ENCODE results near the gene SLIRP.
"Not testable (repeated sequence)": the region's sequence is repeated elsewhere in the genome, so short reads cannot be mapped to it uniquely, and the experiment has no call there.

The SLIRP gene

GRCh38 chr14:77707724-77708408, at the start of gene SLIRP, which contains the start of gene ALKBH1:
TSS of gene SLIRP (plus strand) at chr14:77708103. CDS start at chr14:77708112, 9 bp downstream.
TSS of gene ALKBH1 (minus strand) at chr14:77708023. CDS start at chr14:77708004, 19 bp downstream.
- DNase-seq (ENCODE audit: low read depth), result peak; percentile 46

GRCh38 chr14:77659831-77660230, 48.1 kb upstream of the SLIRP start:
- no peak for DNase-seq (ENCODE audit: low read depth)

DNA sequence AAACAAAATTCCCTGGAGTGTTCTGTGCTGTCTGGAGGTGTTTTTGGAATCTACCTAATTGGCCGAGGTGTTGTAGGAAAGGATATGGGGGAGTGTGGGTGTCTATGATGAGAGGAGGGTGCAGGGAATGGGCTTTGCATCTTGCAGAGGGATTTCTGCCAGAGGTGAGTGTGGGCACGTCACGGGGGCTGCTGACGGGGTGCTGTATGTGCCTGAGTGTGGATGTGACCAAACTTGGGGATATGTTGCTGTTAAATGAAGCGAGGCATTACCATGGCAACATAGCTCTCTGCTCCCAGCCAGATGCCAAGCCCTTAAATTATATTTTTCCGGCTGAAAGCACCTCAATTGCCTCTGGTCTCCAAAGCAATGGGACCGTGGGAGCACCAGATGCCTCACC, 47.1 kb upstream of the SLIRP start:
- no peak for DNase-seq (ENCODE audit: low read depth)

DNA sequence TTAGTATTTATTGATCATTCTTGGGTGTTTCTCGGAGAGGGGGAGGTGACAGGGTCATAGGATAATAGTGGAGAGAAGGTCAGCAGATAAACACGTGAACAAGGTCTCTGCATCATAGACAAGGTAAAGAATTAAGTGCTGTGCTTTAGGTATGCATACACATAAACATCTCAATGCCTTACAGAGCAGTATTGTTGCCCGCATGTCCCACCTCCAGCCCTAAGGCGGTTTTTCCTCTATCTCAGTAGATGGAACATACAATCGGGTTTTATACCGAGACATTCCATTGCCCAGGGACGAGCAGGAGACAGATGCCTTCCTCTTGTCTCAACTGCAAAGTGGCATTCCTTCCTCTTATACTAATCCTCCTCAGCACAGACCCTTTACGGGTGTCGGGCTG, 46.3 kb upstream of the SLIRP start:
- not testable (repeated sequence) for DNase-seq (ENCODE audit: low read depth)

GRCh38 chr14:77663293-77663692, 44.6 kb upstream of the SLIRP start:
- DNase-seq (ENCODE audit: low read depth), result no peak

DNA sequence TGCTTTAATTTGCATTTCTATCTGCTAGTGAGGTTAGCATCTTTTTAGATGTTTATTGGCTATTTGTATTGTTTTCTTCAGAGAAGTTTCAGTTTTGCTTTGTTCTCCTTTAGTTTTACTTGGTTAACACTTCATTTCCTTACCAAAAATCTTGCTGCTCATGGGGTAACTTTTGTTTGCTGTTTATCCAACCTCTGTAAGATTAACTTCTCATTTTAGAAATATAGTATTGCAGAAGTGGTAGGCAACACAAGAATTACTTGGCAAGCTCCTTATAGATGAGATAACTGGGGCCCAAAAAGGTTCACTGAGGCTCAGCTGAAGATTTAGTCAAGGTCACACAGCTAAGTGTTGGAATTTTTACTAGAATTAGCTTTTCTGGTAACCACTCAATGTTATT, 40.6 kb upstream of the SLIRP start:
- DNase-seq (ENCODE audit: low read depth), result no peak

GRCh38 chr14:77673193-77673592, 34.7 kb upstream of the SLIRP start:
- no peak for DNase-seq (ENCODE audit: low read depth)

DNA sequence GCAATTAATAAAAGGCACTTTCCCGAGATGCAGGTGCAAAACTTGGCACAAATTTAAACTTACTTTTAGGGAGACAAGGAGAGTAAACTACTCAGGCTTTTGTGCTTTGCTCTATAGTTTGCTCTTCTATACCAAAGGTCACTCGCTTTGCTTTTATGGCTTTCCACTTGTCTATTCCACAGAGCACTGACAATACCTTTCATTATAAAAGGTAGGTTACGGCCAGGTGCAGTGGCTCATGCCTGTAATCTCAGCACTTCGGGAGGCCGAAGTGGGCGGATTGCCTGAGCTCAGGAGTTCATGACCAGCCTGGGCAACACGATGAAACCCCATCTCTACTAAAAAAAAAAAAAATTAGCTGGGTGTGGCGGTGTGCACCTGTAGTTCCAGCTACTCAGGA, 33.0 kb upstream of the SLIRP start:
- DNase-seq (ENCODE audit: low read depth), result no peak

GRCh38 chr14:77681196-77682157, 26.4 kb upstream of the SLIRP start:
- no peak for DNase-seq (ENCODE audit: low read depth)

GRCh38 chr14:77682158-77682553, 25.7 kb upstream of the SLIRP start:
- DNase-seq (ENCODE audit: low read depth), result no peak

DNA sequence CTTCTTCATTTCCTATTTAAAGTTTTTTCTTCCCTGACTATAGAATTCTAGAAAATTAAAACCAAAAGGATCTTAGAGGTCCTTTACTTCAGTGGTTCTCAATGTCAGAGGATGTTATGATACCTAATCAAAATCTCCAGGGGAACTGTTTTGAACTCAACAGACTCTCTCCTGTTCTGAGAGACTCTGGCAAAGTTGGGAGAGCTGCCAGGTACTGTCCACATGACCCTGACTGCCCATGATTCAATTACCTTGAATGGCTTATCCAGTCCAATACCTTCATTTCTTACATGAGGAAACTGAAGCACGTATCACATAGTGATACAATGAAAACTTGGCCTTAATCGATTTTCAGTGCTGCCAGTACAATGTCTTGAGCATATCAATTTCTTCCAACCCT, 16.6 kb upstream of the SLIRP start:
- DNase-seq (ENCODE audit: low read depth), result no peak

DNA sequence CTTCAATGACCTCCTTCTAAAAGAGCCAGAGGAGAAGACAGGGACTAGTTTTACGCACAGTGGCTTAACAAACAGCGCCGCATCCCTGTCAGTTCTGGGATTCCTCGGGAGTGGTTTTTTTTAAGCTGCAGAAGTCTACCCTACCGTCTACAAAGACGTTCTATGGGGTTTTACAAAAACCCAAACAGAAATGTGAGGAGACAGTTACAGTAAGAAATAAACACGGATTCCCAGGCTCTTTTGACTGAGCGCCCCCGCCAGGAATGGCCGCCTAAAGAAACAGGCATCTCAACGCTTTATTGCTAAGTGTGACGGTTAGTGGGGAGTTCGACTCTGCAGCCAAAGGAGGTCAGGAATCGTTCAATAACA, 564 bp upstream of the SLIRP start:
- peak; percentile 16 for DNase-seq (ENCODE audit: low read depth)

DNA sequence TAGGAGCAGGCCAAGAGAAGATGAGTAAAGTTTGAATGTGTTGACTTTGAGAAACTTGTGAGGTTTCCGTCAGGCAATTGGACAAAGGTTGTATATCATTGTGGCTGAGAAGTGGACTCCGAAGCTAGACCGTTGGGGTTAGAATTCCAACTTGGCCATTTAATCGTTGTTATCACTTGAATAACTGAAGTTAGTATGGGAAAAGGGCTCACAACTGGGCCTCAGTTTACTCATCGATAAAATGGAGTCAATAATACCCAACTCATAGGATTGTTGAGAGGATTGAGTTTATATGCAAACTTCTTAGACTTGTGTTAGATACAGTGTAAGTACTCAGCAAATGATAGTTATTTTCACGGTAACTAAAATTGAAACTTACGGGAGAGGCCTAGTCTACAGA, 846 bp downstream of the SLIRP start:
- DNase-seq (ENCODE audit: low read depth), result no peak

- no peak for DNase-seq (ENCODE audit: low read depth)
These were observed 1.5 kb downstream of the SLIRP start for GRCh38 chr14:77709412-77709811.

GRCh38 chr14:77710364-77710763, 2.5 kb downstream of the SLIRP start:
- DNase-seq (ENCODE audit: low read depth), result no peak

- DNase-seq (ENCODE audit: low read depth), result no peak
These were observed 7.0 kb downstream of the SLIRP start for GRCh38 chr14:77714926-77715325.

DNA sequence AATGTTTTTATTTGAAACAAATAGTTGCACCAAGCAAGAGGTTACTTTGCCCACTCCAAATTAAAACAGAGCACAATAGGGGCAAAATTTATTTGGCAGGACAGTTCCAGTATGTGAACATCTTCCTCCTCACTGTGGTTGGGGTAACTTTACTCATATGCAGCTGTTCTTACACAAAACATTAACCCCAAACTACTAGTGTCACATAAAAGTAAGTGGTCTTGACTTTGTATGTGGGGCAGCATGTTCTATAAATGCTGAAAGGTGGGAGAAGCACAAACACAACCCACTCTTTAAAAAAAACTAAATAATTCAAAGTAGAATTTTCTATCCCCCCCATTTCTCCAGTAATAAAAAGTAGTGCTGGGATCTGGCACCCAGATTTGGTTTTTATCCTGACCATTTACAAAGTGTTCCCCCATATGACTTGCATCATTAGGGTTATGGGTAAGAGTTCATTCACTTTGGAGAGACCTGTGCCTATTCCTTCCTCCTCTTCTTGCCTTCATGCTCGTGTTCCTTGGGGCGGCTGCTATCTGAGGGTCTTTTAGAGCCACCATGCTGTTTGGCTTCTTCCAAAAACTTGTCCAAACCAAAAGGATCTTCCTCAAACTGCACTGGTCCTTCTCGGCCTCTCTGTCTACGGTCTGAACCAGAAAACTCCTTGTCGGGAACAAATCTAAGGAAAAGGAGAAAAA, 9.9 kb downstream of the SLIRP start:
- DNase-seq (ENCODE audit: low read depth), result no peak

GRCh38 chr14:77721437-77721836, 13.5 kb downstream of the SLIRP start:
- DNase-seq (ENCODE audit: low read depth), result no peak

GRCh38 chr14:77722301-77722700, 14.4 kb downstream of the SLIRP start:
- DNase-seq (ENCODE audit: low read depth), result no peak

GRCh38 chr14:77730976-77731497, 23.1 kb downstream of the SLIRP start:
- DNase-seq (ENCODE audit: low read depth), result peak; percentile 6

GRCh38 chr14:77738559-77739250, 30.8 kb downstream of the SLIRP start:
- no peak for DNase-seq (ENCODE audit: low read depth)

DNA sequence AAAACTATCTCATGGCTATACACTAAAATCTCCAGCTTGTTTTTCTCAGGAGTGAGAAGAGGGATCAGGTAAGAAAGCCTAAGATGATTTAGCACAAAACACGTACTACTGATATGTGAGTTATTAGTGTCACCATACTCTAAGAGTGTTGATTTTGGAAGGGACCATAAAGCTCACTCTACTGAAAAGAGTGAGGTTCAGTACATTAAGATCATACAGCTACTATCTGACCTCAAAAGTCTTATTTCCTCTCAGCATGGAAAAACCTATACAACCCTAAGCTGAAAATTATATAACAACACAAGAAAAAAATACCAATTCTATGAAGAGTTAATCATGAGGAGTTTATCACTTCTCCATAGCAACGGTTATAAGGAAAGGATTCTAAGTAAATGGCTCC, 33.5 kb downstream of the SLIRP start:
- DNase-seq (ENCODE audit: low read depth), result no peak

All from GM04503 (cell line).